GM18907 (cell line): ENCODE measurements around the gene ZNF236.
"Not testable (repeated sequence)": the region's sequence is repeated elsewhere in the genome, so short reads cannot be mapped to it uniquely, and the experiment has no call there.

Source experiments
- ATAC-seq: cut with Tn5 transposase; IDR thresholded peaks from one replicate; pipeline ENCODE4 v1.9.1; 2021; ENCODE audit warnings: mild to moderate bottlenecking, moderate library complexity; ENCODE audit not compliant: unreplicated experiment

ZNF236 gene

GRCh38 chr18:76943542-76944339 is 121.4 kb downstream of the ZNF236 start:
- no peak for ATAC-seq

DNA sequence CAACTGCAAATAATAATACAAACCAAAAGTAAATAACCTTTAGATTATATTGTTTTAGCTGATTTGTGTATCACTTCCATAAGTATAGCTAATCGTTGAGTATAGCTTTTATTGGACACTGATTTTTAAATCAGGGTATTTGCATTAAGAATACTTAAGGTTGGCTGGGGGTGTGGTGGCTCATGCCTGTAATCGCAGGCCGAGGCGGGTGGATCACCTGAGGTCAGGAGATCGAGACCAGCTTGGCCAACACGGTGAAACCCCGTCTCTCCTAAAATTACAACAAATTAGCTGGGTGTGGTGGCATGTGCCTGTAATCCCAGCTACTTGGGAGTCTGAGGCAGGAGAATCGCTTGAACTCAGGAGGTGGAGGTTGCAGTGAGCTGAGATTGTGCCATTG is 122.0 kb downstream of the ZNF236 start:
- not testable (repeated sequence) for ATAC-seq

GRCh38 chr18:76948345-76948744 is 126.0 kb downstream of the ZNF236 start:
- no peak for ATAC-seq

DNA sequence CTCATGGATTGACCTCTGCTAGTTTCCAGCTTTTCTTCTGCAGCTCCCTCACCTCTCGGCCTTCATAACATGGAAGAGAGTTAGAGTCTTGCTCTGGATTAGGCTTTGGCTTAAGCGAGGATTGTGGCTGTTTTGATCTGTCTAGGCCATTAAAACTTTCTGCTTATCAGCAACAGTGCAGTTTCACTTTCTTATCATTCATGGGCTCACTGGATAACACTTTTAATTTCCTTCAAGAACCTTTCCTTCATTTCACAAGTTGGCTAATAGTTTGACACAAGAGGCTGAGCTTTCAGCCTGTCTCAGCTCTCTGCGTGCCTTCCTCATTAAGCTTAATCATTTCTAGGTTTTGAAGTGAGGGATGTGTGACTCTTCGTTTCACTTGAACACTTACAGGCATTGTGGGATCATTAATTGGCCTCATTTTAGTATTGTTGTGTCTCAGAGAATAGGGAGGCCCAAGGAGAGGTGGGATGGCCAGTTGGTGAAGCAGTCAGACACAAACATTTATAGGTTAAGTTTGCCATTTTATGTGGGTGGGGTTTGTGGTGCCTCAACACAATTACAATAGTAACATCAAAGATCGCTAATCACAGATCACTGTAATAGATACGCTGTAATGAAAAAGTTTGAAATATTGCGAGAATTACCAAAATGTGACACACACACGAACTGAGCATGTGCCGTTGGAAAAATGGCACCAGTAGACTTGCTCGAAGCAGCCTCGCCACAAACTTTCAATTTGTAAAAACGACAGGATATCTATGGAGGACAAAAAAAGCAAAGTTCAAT is 129.3 kb downstream of the ZNF236 start:
- peak; percentile 71 for ATAC-seq

GRCh38 chr18:76952747-76953146 is 130.4 kb downstream of the ZNF236 start:
- ATAC-seq = no peak

- no peak for ATAC-seq
Measured at GRCh38 chr18:76953156-76953555, 130.8 kb downstream of the ZNF236 start.

- no peak for ATAC-seq
Measured at GRCh38 chr18:76953583-76954233, 131.4 kb downstream of the ZNF236 start.

DNA sequence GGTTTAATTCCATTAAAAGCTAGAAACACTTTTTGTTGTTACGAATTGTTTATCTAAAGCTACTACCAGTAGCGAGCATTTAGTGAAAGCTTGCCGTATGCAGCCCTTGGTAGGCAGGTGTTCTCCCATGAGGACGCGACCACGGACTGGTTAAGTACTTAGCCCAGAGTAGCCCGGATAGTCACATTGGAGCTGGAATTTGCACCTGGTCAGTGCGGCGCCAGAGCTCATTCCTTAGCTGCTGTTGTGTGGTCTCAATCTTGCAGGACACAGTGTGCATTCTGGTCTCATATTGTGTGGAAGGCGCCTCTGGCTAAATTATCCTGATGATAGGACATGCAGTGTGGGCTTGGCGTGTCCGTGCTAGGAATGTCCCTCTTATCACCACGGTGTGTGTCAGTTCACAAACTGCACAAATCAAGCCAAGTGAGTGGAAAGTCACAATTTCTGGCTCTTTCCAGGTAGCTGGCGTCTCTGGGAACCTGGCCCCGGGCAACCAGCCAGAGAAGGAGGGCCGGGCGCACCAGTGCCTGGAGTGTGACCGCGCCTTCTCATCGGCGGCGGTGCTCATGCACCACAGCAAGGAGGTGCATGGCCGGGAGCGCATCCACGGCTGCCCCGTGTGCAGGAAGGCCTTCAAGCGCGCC is 133.3 kb downstream of the ZNF236 start:
- no peak for ATAC-seq

- no peak for ATAC-seq
Measured at GRCh38 chr18:76956648-76957047, 134.3 kb downstream of the ZNF236 start.

- ATAC-seq = no peak
Measured at GRCh38 chr18:76957384-76958355, 135.3 kb downstream of the ZNF236 start.

DNA sequence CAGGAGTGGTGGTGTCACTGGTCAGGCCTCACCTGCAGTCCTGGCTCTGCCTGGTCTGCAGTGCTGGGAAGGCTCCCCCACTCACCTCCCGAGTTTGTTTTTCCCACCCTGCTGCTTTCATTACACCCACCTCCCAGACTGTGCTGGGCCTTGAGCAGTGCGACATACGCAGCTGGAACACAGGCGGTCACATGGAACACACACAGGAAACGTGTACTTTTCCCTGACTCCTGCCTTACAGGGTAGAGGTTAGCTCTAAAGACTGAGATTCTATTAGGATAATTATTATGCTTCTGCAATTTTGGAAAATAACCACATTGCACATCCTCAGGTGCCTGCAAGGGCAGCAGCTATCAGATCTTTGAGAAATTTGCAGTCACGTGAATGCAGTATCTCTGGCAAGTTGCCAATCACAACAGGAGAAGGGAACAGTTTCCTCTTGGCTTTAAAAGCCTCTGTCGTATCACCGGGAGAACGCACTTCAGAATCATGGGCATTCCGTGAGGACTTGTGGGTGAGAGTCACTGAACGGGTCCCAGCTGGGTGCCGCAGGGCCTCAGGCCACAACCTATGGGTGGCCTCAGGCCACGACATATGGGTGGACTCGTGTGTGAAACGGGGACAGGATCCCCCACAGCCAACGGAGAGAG is 136.5 kb downstream of the ZNF236 start:
- ATAC-seq = no peak

GRCh38 chr18:76959605-76960004 is 137.2 kb downstream of the ZNF236 start:
- no peak for ATAC-seq

- no peak for ATAC-seq
Measured at GRCh38 chr18:76960528-76961035, 138.2 kb downstream of the ZNF236 start.

- ATAC-seq = no peak
Measured at GRCh38 chr18:76962851-76963250, 140.5 kb downstream of the ZNF236 start.

- no peak for ATAC-seq
Measured at GRCh38 chr18:76963936-76964335, 141.6 kb downstream of the ZNF236 start.

DNA sequence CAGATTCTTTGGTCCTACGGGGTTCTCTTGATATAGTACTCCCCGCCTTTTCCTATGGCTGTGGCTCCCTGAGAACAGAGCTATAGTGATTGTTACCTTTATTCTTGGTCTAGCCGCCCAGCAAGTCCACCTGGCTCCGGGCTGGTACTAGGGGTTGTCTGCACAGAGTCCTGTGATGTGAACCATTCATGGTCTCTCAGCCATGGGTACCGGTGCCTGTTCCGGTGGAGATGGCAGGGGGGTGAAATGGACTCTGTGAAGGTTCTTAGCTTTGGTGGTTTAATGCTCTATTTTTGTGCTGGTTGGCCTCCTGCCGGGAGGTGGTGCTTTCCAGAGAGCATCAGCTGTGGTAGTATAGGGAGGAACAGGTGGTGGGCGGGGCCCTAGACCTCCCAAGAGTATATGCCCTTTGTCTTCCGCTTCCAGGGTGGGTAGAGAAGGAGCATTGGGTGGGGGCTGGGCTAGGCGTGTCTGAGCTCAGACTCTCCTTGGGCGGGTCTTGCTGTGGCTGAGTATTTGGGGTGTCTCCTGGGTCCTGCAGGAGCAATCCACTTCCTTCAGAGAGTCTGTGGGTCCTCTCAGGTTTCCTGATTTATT is 143.3 kb downstream of the ZNF236 start:
- peak; percentile 77 for ATAC-seq

- ATAC-seq = not testable (repeated sequence)
Measured at GRCh38 chr18:76967299-76967698, 144.9 kb downstream of the ZNF236 start.

- no peak for ATAC-seq
Measured at GRCh38 chr18:76967721-76968472, 145.5 kb downstream of the ZNF236 start.
